ENCODE measurements around the gene SP1.

DNA sequence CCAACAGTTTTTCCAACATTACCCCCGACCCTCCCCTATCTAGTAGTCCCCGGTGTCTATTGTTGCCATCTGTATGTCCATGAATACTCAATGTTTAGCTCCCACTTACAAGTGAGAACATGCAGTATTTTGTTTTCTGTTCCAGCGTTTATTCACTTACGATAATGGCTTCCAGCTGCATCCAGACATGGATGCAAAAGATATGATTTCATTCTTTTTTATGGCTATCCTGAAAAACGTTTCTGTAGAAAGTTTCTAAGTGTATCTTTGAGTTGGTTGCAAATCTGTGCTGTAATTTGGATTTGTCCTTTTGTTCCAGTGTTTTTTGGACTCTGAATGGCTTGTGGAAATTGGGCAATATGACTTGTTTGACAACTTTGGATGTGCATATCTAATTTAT is 11.7 kb downstream of the SP1 start:
- no peak for TF ChIP-seq POLR2A (IDR thresholded peaks at IDR 0.05)
- TF ChIP-seq, protein P1, sequence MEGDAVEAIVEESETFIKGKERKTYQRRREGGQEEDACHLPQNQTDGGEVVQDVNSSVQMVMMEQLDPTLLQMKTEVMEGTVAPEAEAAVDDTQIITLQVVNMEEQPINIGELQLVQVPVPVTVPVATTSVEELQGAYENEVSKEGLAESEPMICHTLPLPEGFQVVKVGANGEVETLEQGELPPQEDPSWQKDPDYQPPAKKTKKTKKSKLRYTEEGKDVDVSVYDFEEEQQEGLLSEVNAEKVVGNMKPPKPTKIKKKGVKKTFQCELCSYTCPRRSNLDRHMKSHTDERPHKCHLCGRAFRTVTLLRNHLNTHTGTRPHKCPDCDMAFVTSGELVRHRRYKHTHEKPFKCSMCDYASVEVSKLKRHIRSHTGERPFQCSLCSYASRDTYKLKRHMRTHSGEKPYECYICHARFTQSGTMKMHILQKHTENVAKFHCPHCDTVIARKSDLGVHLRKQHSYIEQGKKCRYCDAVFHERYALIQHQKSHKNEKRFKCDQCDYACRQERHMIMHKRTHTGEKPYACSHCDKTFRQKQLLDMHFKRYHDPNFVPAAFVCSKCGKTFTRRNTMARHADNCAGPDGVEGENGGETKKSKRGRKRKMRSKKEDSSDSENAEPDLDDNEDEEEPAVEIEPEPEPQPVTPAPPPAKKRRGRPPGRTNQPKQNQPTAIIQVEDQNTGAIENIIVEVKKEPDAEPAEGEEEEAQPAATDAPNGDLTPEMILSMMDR (IDR thresholded peaks at IDR 0.05), result no peak

All from adrenal gland (tissue), 5 donors.